Fibroblast of villous mesenchyme (primary cell): Measurements from ENCODE around the gene CDC42SE2. TPM values are rescaled to one million over a fixed set of nuclear protein-coding genes. Genes with fewer than 3 reads are reported as not detected.

Experiments used
- DNase-seq: peaks from one replicate; pipeline ENCODE4 v3.0.0-alpha.2; 2010; ENCODE audit warnings: low read depth
- H3K4me3 ChIP-seq: 2 replicates; pipeline ENCODE4 v1.5.1; 2011; ENCODE audit warnings: low read depth, mild to moderate bottlenecking, low read length
- total RNA-seq: library from RNA; depleted of rRNA; stranded (reverse); fragments of >200 nt; gene quantifications from 2 replicates; pipeline ENCODE4 v1.2.3, GENCODE V29; 2012
- TF ChIP-seq, protein P1 (sequence below): IDR thresholded peaks from 2 replicates; pipeline ENCODE4 v1.5.1; 2012; ENCODE audit warnings: low read depth, mild to moderate bottlenecking, low read length; ENCODE audit not compliant: insufficient read depth

Gene CDC42SE2
- total RNA-seq, 1 donor: 33.2 TPM

DNA sequence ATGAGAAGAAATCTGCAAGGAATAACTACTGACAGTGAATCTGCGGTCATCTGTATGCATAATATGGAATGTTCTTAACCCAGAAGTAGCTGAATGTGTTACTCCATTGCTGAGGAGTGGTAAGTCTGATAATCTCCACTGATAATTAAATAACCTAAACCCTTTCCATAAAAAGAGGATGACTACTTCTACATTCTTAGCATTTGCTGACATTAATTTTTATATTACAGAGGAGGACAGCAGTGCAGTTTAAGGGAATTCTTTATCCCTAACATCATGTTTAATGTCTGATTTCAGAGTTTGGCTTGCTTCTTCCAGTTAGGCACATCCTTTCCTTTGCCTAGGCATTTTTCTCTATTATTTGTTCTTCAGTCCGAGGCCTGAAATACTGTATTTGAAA is 52.2 kb downstream of the CDC42SE2 start:
- peak; percentile 20 for DNase-seq
- no peak overlapping the region for H3K4me3 ChIP-seq
- TF ChIP-seq, protein P1, sequence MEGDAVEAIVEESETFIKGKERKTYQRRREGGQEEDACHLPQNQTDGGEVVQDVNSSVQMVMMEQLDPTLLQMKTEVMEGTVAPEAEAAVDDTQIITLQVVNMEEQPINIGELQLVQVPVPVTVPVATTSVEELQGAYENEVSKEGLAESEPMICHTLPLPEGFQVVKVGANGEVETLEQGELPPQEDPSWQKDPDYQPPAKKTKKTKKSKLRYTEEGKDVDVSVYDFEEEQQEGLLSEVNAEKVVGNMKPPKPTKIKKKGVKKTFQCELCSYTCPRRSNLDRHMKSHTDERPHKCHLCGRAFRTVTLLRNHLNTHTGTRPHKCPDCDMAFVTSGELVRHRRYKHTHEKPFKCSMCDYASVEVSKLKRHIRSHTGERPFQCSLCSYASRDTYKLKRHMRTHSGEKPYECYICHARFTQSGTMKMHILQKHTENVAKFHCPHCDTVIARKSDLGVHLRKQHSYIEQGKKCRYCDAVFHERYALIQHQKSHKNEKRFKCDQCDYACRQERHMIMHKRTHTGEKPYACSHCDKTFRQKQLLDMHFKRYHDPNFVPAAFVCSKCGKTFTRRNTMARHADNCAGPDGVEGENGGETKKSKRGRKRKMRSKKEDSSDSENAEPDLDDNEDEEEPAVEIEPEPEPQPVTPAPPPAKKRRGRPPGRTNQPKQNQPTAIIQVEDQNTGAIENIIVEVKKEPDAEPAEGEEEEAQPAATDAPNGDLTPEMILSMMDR: no peak

DNA sequence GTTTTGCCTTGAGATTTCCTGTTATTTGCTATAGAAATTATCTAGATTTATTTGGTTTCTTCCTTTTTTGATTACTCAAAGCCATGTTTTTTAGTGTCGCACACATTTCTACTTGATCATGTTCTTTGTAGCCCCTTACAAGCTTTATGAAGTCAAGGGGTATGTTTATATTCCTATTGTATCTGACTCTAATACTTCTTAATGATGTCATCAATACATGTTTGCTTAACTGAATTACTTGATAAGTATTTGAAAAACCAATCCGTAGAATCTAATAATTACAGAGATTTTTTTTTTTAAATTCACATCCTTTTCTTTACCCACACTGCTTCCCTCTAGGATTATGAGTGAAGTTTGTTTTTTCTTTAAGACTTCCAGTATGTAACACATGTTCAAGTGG is 53.0 kb downstream of the CDC42SE2 start:
- no peak for DNase-seq
- TF ChIP-seq, protein P1: no peak
- no peak overlapping the region for H3K4me3 ChIP-seq

DNA sequence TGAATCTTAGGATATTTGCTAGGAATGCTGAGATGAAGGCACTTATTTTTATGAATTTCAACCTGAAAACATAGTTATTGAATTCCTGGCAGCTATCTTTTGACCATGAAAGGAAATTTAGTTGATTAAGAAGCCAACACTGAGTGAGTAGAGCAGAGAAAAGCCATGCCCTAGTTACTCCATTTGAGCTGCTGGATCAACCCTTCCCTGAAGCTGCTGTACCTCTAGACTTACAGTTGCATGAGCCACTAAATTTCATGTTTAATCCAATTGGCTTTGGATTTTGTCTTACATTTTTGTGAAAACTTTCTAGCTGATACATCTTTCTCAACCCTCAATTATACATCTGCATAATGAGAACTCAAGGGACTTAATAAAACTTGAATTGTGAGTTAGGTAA is 54.6 kb downstream of the CDC42SE2 start:
- TF ChIP-seq, protein P1: no peak
- no peak overlapping the region for H3K4me3 ChIP-seq
- no peak for DNase-seq

DNA sequence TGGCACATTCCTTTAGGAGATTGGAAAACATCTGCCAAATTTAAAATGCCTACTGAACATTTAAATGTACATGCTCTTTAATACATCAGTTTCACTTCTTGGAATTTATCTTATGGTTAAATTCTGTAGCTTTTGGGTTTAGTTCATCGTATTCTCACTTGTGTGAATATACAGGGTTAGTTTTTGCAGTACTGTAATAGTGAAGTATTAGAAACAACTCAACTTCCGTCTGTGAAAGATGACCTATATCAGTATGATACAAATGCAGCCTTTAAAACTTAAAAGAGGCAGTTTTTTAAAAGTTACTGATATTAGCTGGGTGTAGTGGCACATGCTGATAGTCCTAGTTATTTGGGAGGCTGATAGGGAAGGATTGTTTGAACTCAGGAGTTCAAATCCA is 57.2 kb downstream of the CDC42SE2 start:
- TF ChIP-seq, protein P1: no peak
- H3K4me3 ChIP-seq: no peak overlapping the region
- no peak for DNase-seq

DNA sequence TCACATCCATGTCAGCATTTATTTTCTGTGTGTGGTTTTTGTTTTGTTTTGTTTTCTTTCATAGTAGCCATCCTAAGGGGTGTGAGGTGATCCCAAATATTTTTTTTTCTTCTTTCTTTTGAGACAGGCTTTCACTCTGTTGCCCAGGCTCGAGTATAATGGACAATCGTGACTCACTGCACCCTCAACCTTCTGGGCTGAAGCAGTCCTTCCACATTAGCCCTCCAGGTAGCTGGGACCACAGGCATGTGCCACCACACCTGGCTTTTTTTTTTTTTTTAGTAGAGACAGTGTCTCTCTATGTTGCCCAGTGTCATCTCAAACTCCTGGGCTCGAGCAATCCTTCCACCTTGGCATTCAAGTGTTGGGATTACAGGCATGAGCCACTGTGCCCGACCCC is 59.1 kb downstream of the CDC42SE2 start:
- DNase-seq: no peak
- TF ChIP-seq, protein P1: no peak
- no peak overlapping the region for H3K4me3 ChIP-seq

DNA sequence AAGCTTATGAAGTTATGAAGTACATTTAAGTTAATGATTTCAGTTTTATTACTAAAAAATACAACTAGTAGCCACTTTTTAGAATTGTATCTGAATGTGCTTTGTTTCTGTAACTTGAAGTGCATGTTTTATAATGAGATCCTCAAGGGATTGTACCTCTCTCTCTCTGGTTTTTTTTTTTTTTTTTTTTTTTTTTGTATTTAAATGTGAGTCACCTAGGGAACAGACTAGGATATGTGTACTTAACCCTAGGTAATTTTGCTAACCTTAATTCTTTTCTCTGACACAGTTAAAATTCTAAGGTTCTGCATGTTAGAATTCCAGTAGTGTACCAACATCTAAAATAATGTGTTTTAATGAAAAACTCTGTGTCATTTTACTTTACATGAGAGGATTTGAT is 59.5 kb downstream of the CDC42SE2 start:
- H3K4me3 ChIP-seq: no peak overlapping the region
- TF ChIP-seq, protein P1: no peak
- no peak for DNase-seq

DNA sequence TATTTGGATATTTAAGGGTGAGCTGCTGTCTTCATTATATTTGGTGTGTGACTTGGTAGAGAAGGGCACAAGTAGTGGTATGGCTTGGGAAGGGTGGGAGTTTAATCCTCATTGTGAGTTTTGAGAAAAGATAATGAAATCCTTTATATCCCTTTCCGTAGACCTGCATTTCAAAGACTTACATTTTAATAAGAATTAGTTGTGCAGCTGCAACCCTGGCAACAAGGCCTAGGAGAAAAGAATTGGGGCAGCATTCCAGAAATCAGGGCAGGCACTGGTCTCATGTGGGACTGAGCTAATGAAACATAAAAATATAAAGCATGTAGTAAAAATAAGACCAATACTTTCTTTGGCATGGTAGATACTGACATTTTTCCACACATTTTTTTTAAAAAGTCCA is 60.5 kb downstream of the CDC42SE2 start:
- H3K4me3 ChIP-seq: no peak overlapping the region
- TF ChIP-seq, protein P1: no peak
- no peak for DNase-seq
